Measurements from ENCODE around the gene SCRG1.
A peak's percentile ranks its signal among the peaks of the same experiment; 100 is the strongest.

The SCRG1 gene

GRCh38 chr4:173398779-173399415 lies at the start of gene SCRG1:
TSS of gene SCRG1 (minus strand) at chr4:173399116. CDS start at chr4:173391414, 7,702 bp downstream.
- no peak for DNase-seq

- peak; percentile 66 for DNase-seq
Measured at GRCh38 chr4:173448103-173448502, 49.2 kb upstream of the SCRG1 start.

GRCh38 chr4:173446416-173446815 lies 47.5 kb upstream of the SCRG1 start:
- DNase-seq = no peak

- DNase-seq = no peak
Measured at GRCh38 chr4:173443121-173443520, 44.2 kb upstream of the SCRG1 start.

GRCh38 chr4:173442223-173442932 lies 43.5 kb upstream of the SCRG1 start:
- DNase-seq = no peak

- DNase-seq = no peak
Measured at GRCh38 chr4:173440888-173441287, 42.0 kb upstream of the SCRG1 start.

- no peak for DNase-seq
Measured at GRCh38 chr4:173436771-173437265, 37.9 kb upstream of the SCRG1 start.

GRCh38 chr4:173436149-173436579 lies 37.2 kb upstream of the SCRG1 start:
- peak; percentile 11 for DNase-seq

- DNase-seq = no peak
Measured at GRCh38 chr4:173434231-173434630, 35.3 kb upstream of the SCRG1 start.

GRCh38 chr4:173433447-173433846 lies 34.5 kb upstream of the SCRG1 start:
- DNase-seq = no peak

GRCh38 chr4:173432430-173432829 lies 33.5 kb upstream of the SCRG1 start:
- no peak for DNase-seq

- DNase-seq = no peak
Measured at GRCh38 chr4:173426064-173426463, 27.1 kb upstream of the SCRG1 start.

GRCh38 chr4:173424899-173425805 lies 26.2 kb upstream of the SCRG1 start:
- DNase-seq = no peak

- DNase-seq = no peak
Measured at GRCh38 chr4:173420801-173421200, 21.9 kb upstream of the SCRG1 start.

GRCh38 chr4:173420324-173420752 lies 21.4 kb upstream of the SCRG1 start:
- DNase-seq = peak; percentile 25

- DNase-seq = no peak
Measured at GRCh38 chr4:173418639-173419038, 19.7 kb upstream of the SCRG1 start.

- DNase-seq = no peak
Measured at GRCh38 chr4:173417833-173418232, 18.9 kb upstream of the SCRG1 start.

- no peak for DNase-seq
Measured at GRCh38 chr4:173415885-173416653, 17.2 kb upstream of the SCRG1 start.

- no peak for DNase-seq
Measured at GRCh38 chr4:173415092-173415491, 16.2 kb upstream of the SCRG1 start.

GRCh38 chr4:173414456-173414855 lies 15.5 kb upstream of the SCRG1 start:
- no peak for DNase-seq

- no peak for DNase-seq
Measured at GRCh38 chr4:173413036-173413435, 14.1 kb upstream of the SCRG1 start.

- DNase-seq = no peak
Measured at GRCh38 chr4:173411106-173411693, 12.3 kb upstream of the SCRG1 start.
